Measurements from ENCODE around the gene ZBTB11. TPM values are rescaled to one million over a fixed set of nuclear protein-coding genes. Genes with fewer than 3 reads are reported as not detected.
"Not testable (repeated sequence)": the region's sequence is repeated elsewhere in the genome, so short reads cannot be mapped to it uniquely, and the experiment has no call there.

The ZBTB11 gene
- total RNA-seq, 1 donor from 2014 or later, result 17.2 TPM

GRCh38 chr3:101680466-101680865, 3.5 kb upstream of the ZBTB11 start:
- peak overlapping the region; percentile 67 for H3K4me3 Mint-ChIP-seq
- H3K27ac Mint-ChIP-seq (ENCODE audit: unreplicated experiment), result no peak overlapping the region
- no peak for DNase-seq (ENCODE audit: low read depth, low spot score)
- no peaks in the 10 kb centered on the region for H3K9me3 Mint-ChIP-seq
- H3K27me3 Mint-ChIP-seq (ENCODE audit: low read depth), result peaks cover 3% of the 10 kb centered on the region
- H3K4me1 Mint-ChIP-seq, result peaks cover 35% of the 10 kb centered on the region
- no peak for TF ChIP-seq CTCF (conservative IDR thresholded peaks at IDR 0.05)
- peaks cover 26% of the 10 kb centered on the region for H3K36me3 Mint-ChIP-seq (ENCODE audit: low read depth)

- H3K9me3 Mint-ChIP-seq; H3K27me3 Mint-ChIP-seq (ENCODE audit: low read depth); H3K27ac Mint-ChIP-seq (ENCODE audit: unreplicated experiment); DNase-seq (ENCODE audit: low read depth, low spot score): not testable (repeated sequence)
- peak overlapping the region; percentile 49 for H3K4me3 Mint-ChIP-seq
- peaks cover 20% of the 10 kb centered on the region for H3K36me3 Mint-ChIP-seq (ENCODE audit: low read depth)
- peaks cover 35% of the 10 kb centered on the region for H3K4me1 Mint-ChIP-seq
Measured at GRCh38 chr3:101678837-101679236, 1.9 kb upstream of the ZBTB11 start.

- Mint-ChIP-seq H3K36me3 (ENCODE audit: low read depth) (peaks cover 19% of the 10 kb centered on the region), H3K4me3 (peak overlapping the region; percentile 97), H3K4me1 (peaks cover 35% of the 10 kb centered on the region), H3K27me3 (ENCODE audit: low read depth) (peaks cover 3% of the 10 kb centered on the region), H3K27ac (ENCODE audit: unreplicated experiment) (peak overlapping the region; percentile 36), H3K9me3 (no peaks in the 10 kb centered on the region)
- no peak for TF ChIP-seq CTCF (conservative IDR thresholded peaks at IDR 0.05)
- DNase-seq (ENCODE audit: low read depth, low spot score), result no peak
Measured at GRCh38 chr3:101677436-101678286, 729 bp upstream of the ZBTB11 start.

GRCh38 chr3:101676216-101676764, 642 bp downstream of the ZBTB11 start:
- TF ChIP-seq CTCF (conservative IDR thresholded peaks at IDR 0.05), result no peak
- H3K27ac Mint-ChIP-seq (ENCODE audit: unreplicated experiment), result peak overlapping the region; percentile 83
- H3K9me3 Mint-ChIP-seq, result no peaks in the 10 kb centered on the region
- peak; percentile 92 for DNase-seq (ENCODE audit: low read depth, low spot score)
- peak overlapping the region; percentile 97 for H3K4me3 Mint-ChIP-seq
- peaks cover 32% of the 10 kb centered on the region for H3K4me1 Mint-ChIP-seq
- peaks cover 3% of the 10 kb centered on the region for H3K27me3 Mint-ChIP-seq (ENCODE audit: low read depth)
- H3K36me3 Mint-ChIP-seq (ENCODE audit: low read depth), result peaks cover 14% of the 10 kb centered on the region

GRCh38 chr3:101675709-101676215, 1.2 kb downstream of the ZBTB11 start:
- peak; percentile 12 for TF ChIP-seq CTCF (conservative IDR thresholded peaks at IDR 0.05)
- Mint-ChIP-seq H3K27ac (ENCODE audit: unreplicated experiment) (peak overlapping the region; percentile 83), H3K4me1 (peaks cover 32% of the 10 kb centered on the region), H3K36me3 (ENCODE audit: low read depth) (peaks cover 9% of the 10 kb centered on the region), H3K4me3 (peak overlapping the region; percentile 97), H3K27me3 (ENCODE audit: low read depth) (peaks cover 3% of the 10 kb centered on the region), H3K9me3 (no peaks in the 10 kb centered on the region)
- no peak for DNase-seq (ENCODE audit: low read depth, low spot score)

GRCh38 chr3:101674518-101674917, 2.4 kb downstream of the ZBTB11 start:
- H3K9me3 Mint-ChIP-seq, result no peaks in the 10 kb centered on the region
- TF ChIP-seq CTCF (conservative IDR thresholded peaks at IDR 0.05), result no peak
- peaks cover 32% of the 10 kb centered on the region for H3K4me1 Mint-ChIP-seq
- no peak overlapping the region for H3K27ac Mint-ChIP-seq (ENCODE audit: unreplicated experiment)
- peaks cover 3% of the 10 kb centered on the region for H3K27me3 Mint-ChIP-seq (ENCODE audit: low read depth)
- peaks cover 3% of the 10 kb centered on the region for H3K36me3 Mint-ChIP-seq (ENCODE audit: low read depth)
- peak overlapping the region; percentile 97 for H3K4me3 Mint-ChIP-seq
- no peak for DNase-seq (ENCODE audit: low read depth, low spot score)

All from neural crest cell (in vitro differentiated cells).